Hematopoietic multipotent progenitor cell treated with erythropoietin and hydrocortisone succinate and interleukin-3 and kit ligand, for 4 days (in vitro differentiated cells): ENCODE data around the gene CTNNAL1.
A peak's percentile ranks its signal among the peaks of the same experiment; 100 is the strongest.

Source experiments
- DNase-seq: peaks from one replicate; pipeline ENCODE4 v3.0.0-alpha.2; 2015

CTNNAL1 gene

GRCh38 chr9:109027176-109027575 lies 13.9 kb upstream of the CTNNAL1 start:
- no peak for DNase-seq

- DNase-seq: no peak
These were observed 13.0 kb upstream of the CTNNAL1 start for GRCh38 chr9:109026306-109026705.

GRCh38 chr9:109022873-109023272 lies 9.6 kb upstream of the CTNNAL1 start:
- DNase-seq: no peak

- DNase-seq: peak; percentile 51
These were observed 7.5 kb upstream of the CTNNAL1 start for GRCh38 chr9:109020581-109021511.

- no peak for DNase-seq
These were observed 6.8 kb upstream of the CTNNAL1 start for GRCh38 chr9:109020113-109020512.

GRCh38 chr9:109019420-109019819 lies 6.1 kb upstream of the CTNNAL1 start:
- DNase-seq: no peak

GRCh38 chr9:109017493-109017892 lies 4.2 kb upstream of the CTNNAL1 start:
- DNase-seq: no peak

GRCh38 chr9:109017061-109017460 lies 3.8 kb upstream of the CTNNAL1 start:
- no peak for DNase-seq

GRCh38 chr9:109016132-109016531 lies 2.8 kb upstream of the CTNNAL1 start:
- no peak for DNase-seq

- DNase-seq: no peak
These were observed 1.4 kb upstream of the CTNNAL1 start for GRCh38 chr9:109014608-109015280.

GRCh38 chr9:109013679-109014607 lies 644 bp upstream of the CTNNAL1 start:
- peak; percentile 22 for DNase-seq

- peak; percentile 57 for DNase-seq
These were observed 1.1 kb downstream of the CTNNAL1 start for GRCh38 chr9:109012009-109012875.

GRCh38 chr9:109011231-109011671 lies 2.0 kb downstream of the CTNNAL1 start:
- DNase-seq: no peak

GRCh38 chr9:109010746-109011145 lies 2.6 kb downstream of the CTNNAL1 start:
- peak; percentile 64 for DNase-seq

GRCh38 chr9:109005678-109006077 lies 7.6 kb downstream of the CTNNAL1 start:
- DNase-seq: no peak

- no peak for DNase-seq
These were observed 10.2 kb downstream of the CTNNAL1 start for GRCh38 chr9:109003116-109003515.

GRCh38 chr9:109002141-109002540 lies 11.2 kb downstream of the CTNNAL1 start:
- DNase-seq: no peak

GRCh38 chr9:109001275-109001676 lies 12.0 kb downstream of the CTNNAL1 start:
- DNase-seq: peak; percentile 47

GRCh38 chr9:108997112-108997511 lies 16.2 kb downstream of the CTNNAL1 start:
- no peak for DNase-seq

- DNase-seq: peak; percentile 48
These were observed 16.7 kb downstream of the CTNNAL1 start for GRCh38 chr9:108996643-108997042.

GRCh38 chr9:108994695-108995094 lies 18.6 kb downstream of the CTNNAL1 start:
- DNase-seq: peak; percentile 73

GRCh38 chr9:108991479-108991878 lies 21.8 kb downstream of the CTNNAL1 start:
- peak; percentile 29 for DNase-seq
